ENCODE data around the gene GPC3. TPM values are rescaled to one million over a fixed set of nuclear protein-coding genes. Genes with fewer than 3 reads are reported as not detected.

Gene GPC3
- total RNA-seq, 1 donor from 2014 or later: 0.26 TPM

DNA sequence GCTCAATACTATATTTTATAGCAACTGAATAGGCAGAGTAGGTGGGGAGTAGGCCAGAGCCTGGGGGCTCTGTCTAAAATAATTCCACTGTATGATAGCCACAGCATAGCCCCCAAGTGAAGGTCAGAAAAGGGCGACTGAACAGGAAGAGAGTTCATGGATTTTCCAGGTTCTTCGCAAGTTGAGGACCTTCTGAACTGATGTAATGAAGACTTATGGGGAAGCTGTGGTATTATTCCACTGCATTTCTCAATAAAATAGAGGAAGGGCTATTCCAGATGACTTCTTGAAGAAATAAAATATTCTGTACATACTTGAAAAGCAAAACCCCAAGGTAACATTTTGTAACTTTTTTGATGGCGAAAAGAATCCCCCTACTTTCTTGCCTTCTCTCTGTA lies 338.7 kb downstream of the GPC3 start:
- Histone ChIP-seq H3K36me3 (ENCODE audit: control insufficient read depth, insufficient read depth, low read length) (no peaks in the 10 kb centered on the region), H3K4me3 (ENCODE audit: low read depth, low read length) (no peak overlapping the region), H3K27me3 (ENCODE audit: control insufficient read depth, insufficient read depth, low read length) (no peaks in the 10 kb centered on the region)
- no peak for FAIRE-seq
- TF ChIP-seq, protein P1, sequence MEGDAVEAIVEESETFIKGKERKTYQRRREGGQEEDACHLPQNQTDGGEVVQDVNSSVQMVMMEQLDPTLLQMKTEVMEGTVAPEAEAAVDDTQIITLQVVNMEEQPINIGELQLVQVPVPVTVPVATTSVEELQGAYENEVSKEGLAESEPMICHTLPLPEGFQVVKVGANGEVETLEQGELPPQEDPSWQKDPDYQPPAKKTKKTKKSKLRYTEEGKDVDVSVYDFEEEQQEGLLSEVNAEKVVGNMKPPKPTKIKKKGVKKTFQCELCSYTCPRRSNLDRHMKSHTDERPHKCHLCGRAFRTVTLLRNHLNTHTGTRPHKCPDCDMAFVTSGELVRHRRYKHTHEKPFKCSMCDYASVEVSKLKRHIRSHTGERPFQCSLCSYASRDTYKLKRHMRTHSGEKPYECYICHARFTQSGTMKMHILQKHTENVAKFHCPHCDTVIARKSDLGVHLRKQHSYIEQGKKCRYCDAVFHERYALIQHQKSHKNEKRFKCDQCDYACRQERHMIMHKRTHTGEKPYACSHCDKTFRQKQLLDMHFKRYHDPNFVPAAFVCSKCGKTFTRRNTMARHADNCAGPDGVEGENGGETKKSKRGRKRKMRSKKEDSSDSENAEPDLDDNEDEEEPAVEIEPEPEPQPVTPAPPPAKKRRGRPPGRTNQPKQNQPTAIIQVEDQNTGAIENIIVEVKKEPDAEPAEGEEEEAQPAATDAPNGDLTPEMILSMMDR (IDR thresholded peaks at IDR 0.05; ENCODE audit: insufficient read depth, low read length, severe bottlenecking): no peak
- no peak for DNase-seq (ENCODE audit: low read depth)

DNA sequence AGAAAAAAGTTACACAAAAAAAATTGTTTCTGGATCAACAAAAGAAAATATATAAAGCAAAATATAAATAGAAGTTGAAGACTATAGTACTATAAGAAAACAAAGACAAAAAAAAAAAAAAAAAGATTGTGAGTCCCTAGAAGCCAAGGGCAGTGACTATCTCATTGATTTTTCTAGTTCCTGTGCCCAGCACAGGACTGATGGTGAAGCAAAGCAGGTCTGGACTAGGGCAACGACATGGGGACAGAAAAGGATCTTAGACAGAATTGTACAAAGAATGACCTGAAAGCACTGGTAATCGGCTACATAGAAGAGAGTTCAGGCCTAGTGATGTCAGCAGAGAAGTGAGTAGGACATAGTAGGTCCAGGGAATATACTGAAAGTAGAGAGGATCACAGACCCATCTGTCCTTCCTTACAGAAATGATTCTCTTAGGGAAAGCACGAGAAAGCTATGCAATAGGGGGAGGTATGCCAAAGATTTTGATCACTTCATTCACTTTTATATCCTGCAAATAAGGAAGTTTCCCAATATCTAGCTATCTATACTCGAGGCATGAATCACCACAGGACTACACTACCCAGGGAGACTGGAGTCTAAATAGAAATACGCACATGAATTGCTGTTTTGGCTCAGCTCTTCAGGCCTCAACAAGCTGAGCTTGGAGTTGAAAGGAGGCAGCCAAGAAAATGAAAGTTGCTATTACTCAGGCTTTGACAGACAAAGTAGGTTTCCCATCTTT lies 339.2 kb downstream of the GPC3 start:
- no peak overlapping the region for H3K4me3 ChIP-seq (ENCODE audit: low read depth, low read length)
- no peak for FAIRE-seq
- no peaks in the 10 kb centered on the region for H3K27me3 ChIP-seq (ENCODE audit: control insufficient read depth, insufficient read depth, low read length)
- peak; percentile 91 for DNase-seq (ENCODE audit: low read depth)
- TF ChIP-seq, protein P1 (IDR thresholded peaks at IDR 0.05; ENCODE audit: insufficient read depth, low read length, severe bottlenecking): no peak
- H3K36me3 ChIP-seq (ENCODE audit: control insufficient read depth, insufficient read depth, low read length): no peaks in the 10 kb centered on the region

DNA sequence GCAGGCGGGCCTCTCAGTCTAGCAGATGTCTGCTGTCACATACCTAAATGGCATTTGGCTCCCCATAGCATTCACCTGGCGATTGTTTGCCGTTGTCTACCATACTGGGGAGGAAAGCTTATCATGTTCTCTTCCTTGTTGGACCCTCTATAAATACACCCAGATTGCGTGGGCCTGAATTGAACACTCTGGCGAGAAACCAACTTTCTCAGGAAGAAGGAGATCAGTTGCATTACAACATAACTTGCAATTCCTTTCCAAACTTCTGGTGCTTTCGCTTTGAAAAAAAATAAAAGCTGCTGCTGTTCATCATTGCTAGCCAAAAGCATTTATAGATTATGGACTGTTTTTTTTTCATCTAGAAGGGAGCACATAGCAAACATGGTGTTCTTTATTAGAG lies 340.1 kb downstream of the GPC3 start:
- TF ChIP-seq, protein P1 (IDR thresholded peaks at IDR 0.05; ENCODE audit: insufficient read depth, low read length, severe bottlenecking): no peak
- FAIRE-seq: no peak

DNA sequence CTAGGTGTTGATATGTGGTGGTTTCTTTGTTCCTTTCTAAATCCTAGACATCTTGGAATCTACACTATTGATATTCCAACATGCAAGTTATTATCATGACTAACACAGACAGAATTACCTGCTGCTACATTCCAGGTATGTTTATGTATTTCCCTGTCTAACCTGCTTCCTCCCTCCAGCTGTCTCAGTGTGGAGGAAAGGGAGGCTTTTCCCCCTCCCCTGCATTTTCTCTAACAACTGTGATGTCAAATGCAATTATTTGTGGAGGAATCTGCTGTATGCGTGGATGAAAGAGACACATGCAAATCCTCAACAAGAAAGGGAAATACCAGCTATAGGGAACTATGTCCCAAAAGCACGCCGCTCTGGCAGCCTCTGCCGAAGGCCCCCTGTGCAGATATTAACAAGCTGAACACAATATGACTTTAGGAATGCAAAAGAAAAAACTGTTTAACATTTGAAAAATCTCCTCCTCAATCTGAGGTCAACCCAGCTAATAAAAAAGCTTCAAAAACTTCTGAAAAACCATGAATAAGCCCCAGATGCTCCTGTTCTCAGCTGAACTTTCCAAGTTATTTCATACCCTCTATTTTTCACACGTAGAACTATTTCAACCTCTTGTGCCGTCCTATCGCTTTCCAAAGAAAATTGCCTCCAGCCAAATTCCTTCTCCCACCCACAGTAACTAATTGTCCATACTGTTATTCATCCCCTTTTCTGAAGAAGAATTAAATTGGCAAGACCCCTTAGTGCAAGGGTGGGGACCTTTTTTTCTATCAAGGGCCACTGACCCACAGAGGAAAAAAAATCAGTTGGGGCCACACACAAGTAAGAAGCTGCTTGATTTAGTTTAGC lies 345.0 kb downstream of the GPC3 start:
- Histone ChIP-seq H3K36me3 (ENCODE audit: control insufficient read depth, insufficient read depth, low read length) (no peaks in the 10 kb centered on the region), H3K27me3 (ENCODE audit: control insufficient read depth, insufficient read depth, low read length) (no peaks in the 10 kb centered on the region), H3K4me3 (ENCODE audit: low read depth, low read length) (no peak overlapping the region)
- peak; percentile 68 for DNase-seq (ENCODE audit: low read depth)
- TF ChIP-seq, protein P1 (IDR thresholded peaks at IDR 0.05; ENCODE audit: insufficient read depth, low read length, severe bottlenecking): no peak
- no peak for FAIRE-seq

More for the DNA sequence above, 340.1 kb downstream of the GPC3 start:
- H3K27me3 ChIP-seq (ENCODE audit: control insufficient read depth, insufficient read depth, low read length): no peaks in the 10 kb centered on the region
- H3K4me3 ChIP-seq (ENCODE audit: low read depth, low read length): no peak overlapping the region
- H3K36me3 ChIP-seq (ENCODE audit: control insufficient read depth, insufficient read depth, low read length): no peaks in the 10 kb centered on the region
- DNase-seq (ENCODE audit: low read depth): no peak

DNA sequence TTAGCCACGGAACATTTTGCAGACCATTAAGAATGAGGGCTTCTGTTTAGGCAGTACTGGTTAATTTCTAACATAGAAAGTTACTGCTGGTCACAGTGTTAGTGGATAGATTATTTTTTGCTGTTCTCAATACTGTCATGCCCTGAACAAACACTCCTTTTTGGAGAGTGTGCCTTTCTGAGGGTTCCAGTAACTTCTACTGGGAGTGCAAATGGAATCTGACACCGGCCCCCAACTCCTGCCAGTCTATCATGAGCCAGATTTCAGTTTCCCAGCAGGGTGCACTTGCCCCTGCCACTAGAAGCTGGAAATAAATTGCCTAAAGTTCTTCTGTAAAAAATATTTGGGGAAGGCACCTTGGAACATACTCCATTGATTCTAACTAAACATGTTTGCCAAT lies 345.7 kb downstream of the GPC3 start:
- no peak for FAIRE-seq
- DNase-seq (ENCODE audit: low read depth): no peak
- no peaks in the 10 kb centered on the region for H3K36me3 ChIP-seq (ENCODE audit: control insufficient read depth, insufficient read depth, low read length)
- TF ChIP-seq, protein P1 (IDR thresholded peaks at IDR 0.05; ENCODE audit: insufficient read depth, low read length, severe bottlenecking): no peak
- H3K27me3 ChIP-seq (ENCODE audit: control insufficient read depth, insufficient read depth, low read length): no peaks in the 10 kb centered on the region
- H3K4me3 ChIP-seq (ENCODE audit: low read depth, low read length): no peak overlapping the region

Measured in bronchial epithelial cell (primary cell).